Omental fat pad (tissue), 4 donors: ENCODE data around the gene MAZ. TPM values are rescaled to one million over a fixed set of nuclear protein-coding genes. Genes with fewer than 3 reads are reported as not detected.
A peak's percentile ranks its signal among the peaks of the same experiment; 100 is the strongest.
"Not testable (repeated sequence)": the region's sequence is repeated elsewhere in the genome, so short reads cannot be mapped to it uniquely, and the experiment has no call there.

Experiments used
- ATAC-seq: fragments of 150-250 bp; one replicate; pipeline ENCODE4 v1.9.1; 2016; ENCODE audit warnings: mild to moderate bottlenecking, moderate library complexity; ENCODE audit not compliant: low FRiP score
- DNase-seq: peaks from one replicate; pipeline ENCODE4 v3.0.0-alpha.2; 2019; ENCODE audit warnings: low spot score
- total RNA-seq, 4 donors: library from RNA; depleted of rRNA; stranded (reverse); fragments of >200 nt; gene quantifications; one replicate each; pipeline ENCODE4 v1.1.0, GENCODE V29; 2016
- TF ChIP-seq, protein P1 (sequence below), 3 donors: fragments of 450-650 bp; IDR thresholded peaks; one replicate each; pipeline ENCODE4 v1.5.1; 2016 to 2017; ENCODE audit warnings: antibody characterized with exemption in 3 of 3, mild to moderate bottlenecking in 3 of 3, moderate library complexity in 2 of 3

MAZ gene
- total RNA-seq, 4 donors from 2014 or later: 38.0 to 76.9 (median 57.7) TPM

DNA sequence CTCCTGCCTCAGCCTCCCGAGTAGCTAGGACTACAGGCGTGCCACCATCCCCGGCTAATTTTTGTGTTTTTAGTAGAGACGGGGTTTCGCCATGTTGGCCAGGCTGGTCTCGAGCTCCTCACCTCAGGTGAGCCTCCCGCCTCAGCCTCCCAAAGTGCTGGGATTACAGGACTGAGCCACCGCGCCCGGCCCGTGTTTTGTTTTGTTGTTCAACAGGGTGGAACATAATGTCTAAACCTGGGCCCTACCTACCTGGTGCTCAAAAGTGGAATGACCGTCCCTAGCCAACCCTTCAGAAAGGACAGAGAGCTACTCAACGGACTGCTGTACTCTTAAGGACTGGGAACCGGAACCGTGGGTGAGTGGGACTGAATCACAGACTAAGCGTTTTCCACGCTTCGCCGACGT, 16.6 kb upstream of the MAZ start:
- ATAC-seq (no peak), DNase-seq (no peak)
- TF ChIP-seq, protein P1, sequence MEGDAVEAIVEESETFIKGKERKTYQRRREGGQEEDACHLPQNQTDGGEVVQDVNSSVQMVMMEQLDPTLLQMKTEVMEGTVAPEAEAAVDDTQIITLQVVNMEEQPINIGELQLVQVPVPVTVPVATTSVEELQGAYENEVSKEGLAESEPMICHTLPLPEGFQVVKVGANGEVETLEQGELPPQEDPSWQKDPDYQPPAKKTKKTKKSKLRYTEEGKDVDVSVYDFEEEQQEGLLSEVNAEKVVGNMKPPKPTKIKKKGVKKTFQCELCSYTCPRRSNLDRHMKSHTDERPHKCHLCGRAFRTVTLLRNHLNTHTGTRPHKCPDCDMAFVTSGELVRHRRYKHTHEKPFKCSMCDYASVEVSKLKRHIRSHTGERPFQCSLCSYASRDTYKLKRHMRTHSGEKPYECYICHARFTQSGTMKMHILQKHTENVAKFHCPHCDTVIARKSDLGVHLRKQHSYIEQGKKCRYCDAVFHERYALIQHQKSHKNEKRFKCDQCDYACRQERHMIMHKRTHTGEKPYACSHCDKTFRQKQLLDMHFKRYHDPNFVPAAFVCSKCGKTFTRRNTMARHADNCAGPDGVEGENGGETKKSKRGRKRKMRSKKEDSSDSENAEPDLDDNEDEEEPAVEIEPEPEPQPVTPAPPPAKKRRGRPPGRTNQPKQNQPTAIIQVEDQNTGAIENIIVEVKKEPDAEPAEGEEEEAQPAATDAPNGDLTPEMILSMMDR (IDR thresholded peaks at IDR 0.05): no peak

DNA sequence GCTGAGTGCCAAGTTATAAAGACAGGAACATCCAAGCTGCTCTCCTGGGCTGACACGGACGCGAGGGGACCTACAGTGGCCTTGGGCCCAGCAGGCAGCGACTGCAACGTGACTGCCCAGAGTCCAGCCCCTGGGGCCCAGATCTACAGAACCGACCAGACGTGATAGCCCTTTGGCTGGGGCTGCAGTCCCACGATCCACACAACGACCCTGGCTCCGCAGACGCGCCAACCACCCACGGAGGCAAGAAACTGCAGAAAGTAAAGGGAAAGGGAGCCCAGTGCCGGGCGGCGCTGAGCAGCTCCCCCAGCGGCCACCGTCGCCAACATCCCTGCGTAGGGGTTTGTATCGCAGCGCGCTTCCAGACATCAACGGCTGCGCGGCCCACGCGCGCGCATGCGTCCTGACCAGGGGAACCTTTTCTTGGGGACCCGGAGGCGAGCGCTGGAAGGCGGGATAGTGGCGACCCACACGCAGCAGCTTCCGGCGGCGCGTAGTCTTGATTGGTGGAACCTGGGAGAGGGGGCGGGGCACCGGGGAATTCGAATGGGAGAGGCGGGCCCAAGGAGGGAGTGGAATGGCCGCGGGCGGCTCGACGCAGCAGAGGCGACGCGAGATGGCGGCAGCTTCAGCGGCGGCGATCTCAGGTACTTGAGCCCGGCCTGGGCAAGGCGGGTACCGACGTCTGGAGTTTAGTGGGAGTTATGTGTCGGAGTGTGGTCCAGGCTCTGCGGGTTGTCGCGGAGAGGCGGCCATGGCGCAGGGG, 16.0 kb upstream of the MAZ start, which contains the start of gene KIF22:
Gene KIF22, plus strand, starts transcription at position 569 of the 766 bp plus-strand sequence. Its CDS starts 9 bp downstream, at position 578.
- TF ChIP-seq, protein P1 (IDR thresholded peaks at IDR 0.05): peak in 2 of 3 donors; percentile 21 to 44
- peak; percentile 99 for ATAC-seq
- peak; percentile 96 for DNase-seq

DNA sequence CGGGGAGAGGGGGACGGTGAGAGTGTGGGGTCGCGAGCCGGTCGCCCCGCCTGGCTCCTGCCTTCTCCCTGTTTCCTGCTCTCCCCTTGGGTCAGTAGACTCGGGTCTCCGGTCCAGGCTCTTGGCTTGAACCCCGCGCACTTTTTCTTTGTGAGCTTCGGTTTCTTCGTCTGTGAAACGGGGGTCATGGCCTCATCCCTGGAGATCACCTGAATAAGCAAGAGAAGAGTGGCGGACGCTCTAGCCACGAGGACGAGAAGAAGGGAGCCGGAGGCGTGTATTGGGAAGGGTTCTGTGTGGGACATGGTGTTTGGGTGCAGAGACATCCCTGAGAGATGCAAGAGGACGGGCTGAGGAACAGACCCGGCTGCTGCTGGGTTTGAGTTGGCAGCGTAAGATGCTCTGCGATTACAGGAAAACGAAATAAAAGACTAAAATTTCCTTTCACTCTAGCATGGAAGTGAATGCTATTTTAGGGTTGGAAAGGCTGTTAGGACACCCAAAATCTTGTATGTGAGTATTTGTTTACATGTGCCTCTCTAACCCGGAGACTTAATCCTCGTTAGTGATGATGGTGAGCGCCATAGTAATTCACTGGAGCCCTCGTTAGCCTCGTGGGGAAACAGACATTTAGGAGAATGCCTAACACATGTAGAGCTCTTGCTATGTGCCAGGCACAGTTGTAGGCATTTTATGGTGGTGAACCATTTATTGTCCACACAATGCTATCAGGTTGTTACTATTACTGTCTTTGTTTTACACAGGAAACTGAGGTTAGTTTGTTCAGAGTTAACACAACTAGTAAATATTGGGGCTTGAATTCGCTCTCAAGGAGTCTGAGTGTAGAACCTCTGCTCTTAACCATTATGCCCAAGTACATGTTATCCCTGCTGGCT, 15.1 kb upstream of the MAZ start:
- DNase-seq (no peak), ATAC-seq (peak; percentile 17)
- TF ChIP-seq, protein P1 (IDR thresholded peaks at IDR 0.05): no peak

DNA sequence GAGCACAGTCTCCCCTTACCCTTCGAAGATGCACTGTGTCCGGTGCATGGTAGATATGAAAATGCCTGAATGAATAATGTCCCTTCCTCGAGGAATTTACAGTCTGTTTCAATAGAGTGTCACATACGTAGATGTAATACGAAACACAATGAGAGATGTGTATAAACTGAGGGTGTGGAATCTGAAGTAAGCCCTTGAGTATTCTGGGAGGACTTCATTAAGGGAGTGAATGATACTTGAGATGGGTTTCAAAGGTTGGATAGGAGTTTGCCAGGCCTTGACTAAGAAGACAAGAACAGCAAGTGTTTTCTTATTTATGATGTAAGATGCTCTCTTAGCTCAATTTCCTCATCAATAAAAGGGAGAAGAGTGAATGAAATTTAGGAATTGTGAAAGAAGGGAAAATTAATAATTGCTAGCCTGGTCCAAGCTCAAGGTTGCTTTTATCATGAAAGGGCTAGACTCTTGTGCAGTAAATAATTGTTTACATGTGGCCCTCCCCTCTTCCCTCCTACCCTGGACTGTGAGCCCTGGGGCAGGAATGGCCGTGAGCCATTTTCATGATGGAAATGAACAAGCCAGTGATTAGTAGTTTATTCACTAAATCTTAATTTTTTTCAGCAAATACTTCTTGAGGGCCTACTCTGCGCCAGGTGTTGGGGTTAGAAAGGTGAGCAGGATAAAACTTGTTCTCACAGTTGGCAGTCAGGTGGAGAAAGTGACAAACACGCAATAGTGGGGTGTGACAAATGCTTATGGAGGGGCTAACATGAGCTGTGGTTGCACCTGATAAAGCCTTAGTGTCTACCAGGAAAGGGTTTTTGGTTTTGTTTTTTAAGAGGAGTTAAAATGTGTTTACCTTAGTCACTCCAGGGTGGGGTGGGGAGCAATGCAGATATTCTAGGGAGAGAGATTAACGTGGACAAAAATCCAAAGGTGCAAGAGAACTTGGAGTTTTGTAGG, 14.2 kb upstream of the MAZ start:
- no peak for ATAC-seq
- TF ChIP-seq, protein P1 (IDR thresholded peaks at IDR 0.05): no peak

DNA sequence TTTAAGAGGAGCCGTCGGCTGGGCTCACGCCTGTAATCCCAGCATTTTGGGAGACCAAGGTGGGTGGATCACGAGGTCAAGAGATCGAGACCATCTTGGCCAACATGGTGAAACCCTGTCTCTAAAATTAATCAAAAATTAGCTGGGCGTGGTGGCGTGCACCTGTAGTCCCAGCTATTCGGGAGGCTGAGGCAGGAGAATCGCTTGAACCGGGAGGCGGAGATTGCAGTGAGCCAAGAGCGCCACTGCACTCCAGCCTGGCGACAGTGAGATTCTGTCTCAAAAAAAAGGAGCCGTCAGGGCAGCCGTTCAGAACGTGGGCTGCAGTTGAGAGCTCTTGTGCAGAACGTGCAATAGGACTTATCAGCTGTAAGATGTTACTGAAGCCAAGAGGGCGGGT, 13.2 kb upstream of the MAZ start:
- ATAC-seq, DNase-seq: not testable (repeated sequence)

More for the DNA sequence above, 14.2 kb upstream of the MAZ start:
- DNase-seq: no peak

DNA sequence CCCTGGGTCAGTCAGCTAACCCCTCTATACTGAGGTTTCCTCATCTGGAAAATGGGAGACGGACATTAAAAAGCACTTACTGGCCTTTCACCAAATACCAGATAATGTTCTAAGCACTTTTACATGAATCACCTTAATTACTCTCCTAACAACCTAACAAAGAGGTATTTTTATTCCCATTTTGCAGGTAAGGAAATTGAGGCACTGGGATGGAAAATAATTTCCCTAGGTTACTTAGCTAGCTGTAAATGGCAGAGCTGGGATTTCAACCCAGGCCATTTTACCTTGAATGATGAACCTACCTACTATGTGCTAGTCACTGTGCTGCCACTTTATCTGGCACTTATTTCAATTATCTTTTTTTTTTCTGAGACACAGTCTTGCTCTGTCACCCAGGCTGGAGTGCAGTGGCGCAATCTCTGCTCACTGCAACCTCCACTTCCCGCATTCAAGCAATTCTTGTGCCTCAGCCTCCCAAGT, 12.1 kb upstream of the MAZ start:
- DNase-seq: no peak
- TF ChIP-seq, protein P1 (IDR thresholded peaks at IDR 0.05): no peak
- no peak for ATAC-seq
